ENCODE data around the gene OSR1. TPM values are rescaled to one million over a fixed set of nuclear protein-coding genes. Genes with fewer than 3 reads are reported as not detected.

The OSR1 gene
- total RNA-seq, 2 donors from 2014 or later = 1.7 to 2.4 TPM

GRCh38 chr2:19355014-19355405, 3.4 kb downstream of the OSR1 start:
- no peaks in the 10 kb centered on the region for H3K9me3 ChIP-seq
- no peak overlapping the region for H3K9ac ChIP-seq (ENCODE audit: low read depth in 2 of 2, low read length in 2 of 2)
- H3K27ac ChIP-seq = no peak overlapping the region
- DNase-seq = no peak
- no peaks in the 10 kb centered on the region for H3K36me3 ChIP-seq
- no peak overlapping the region for H3K4me3 ChIP-seq
- no peak for TF ChIP-seq CTCF (IDR thresholded peaks at IDR 0.05)
- H3K4me1 ChIP-seq = peaks cover 6% of the 10 kb centered on the region
- intact Hi-C loops (cut with DNase I) = loop anchor here (5.0 to 10.0 kb wide), 2 partner anchors 370 to 507 kb away; no protein-coding TSS in a partner anchor
- peaks cover 36% of the 10 kb centered on the region for H3K27me3 ChIP-seq

GRCh38 chr2:19353721-19354050, 4.7 kb downstream of the OSR1 start:
- Histone ChIP-seq H3K27ac (no peak overlapping the region), H3K9ac (ENCODE audit: low read depth in 2 of 2, low read length in 2 of 2) (no peak overlapping the region)

GRCh38 chr2:19352946-19353720, 5.3 kb downstream of the OSR1 start:
- no peak for DNase-seq
- no peak overlapping the region for H3K9ac ChIP-seq (ENCODE audit: low read depth in 2 of 2, low read length in 2 of 2)
- peaks cover 6% of the 10 kb centered on the region for H3K4me1 ChIP-seq
- intact Hi-C loops (cut with DNase I) = loop anchor here (10.0 kb wide), 1 partner anchor 368 kb away; no protein-coding TSS in a partner anchor
- no peaks in the 10 kb centered on the region for H3K36me3 ChIP-seq
- H3K4me3 ChIP-seq = no peak overlapping the region
- no peak overlapping the region for H3K27ac ChIP-seq
- no peaks in the 10 kb centered on the region for H3K9me3 ChIP-seq
- TF ChIP-seq CTCF (IDR thresholded peaks at IDR 0.05) = no peak
- peaks cover 28% of the 10 kb centered on the region for H3K27me3 ChIP-seq

More at GRCh38 chr2:19353721-19354050, 4.7 kb downstream of the OSR1 start:
- no peaks in the 10 kb centered on the region for H3K36me3 ChIP-seq
- H3K27me3 ChIP-seq = peaks cover 29% of the 10 kb centered on the region
- no peaks in the 10 kb centered on the region for H3K9me3 ChIP-seq
- TF ChIP-seq CTCF (IDR thresholded peaks at IDR 0.05) = no peak
- DNase-seq = no peak
- intact Hi-C loops (cut with DNase I) = loop anchor here (10.0 kb wide), 1 partner anchor 369 kb away; no protein-coding TSS in a partner anchor
- peaks cover 6% of the 10 kb centered on the region for H3K4me1 ChIP-seq
- no peak overlapping the region for H3K4me3 ChIP-seq

GRCh38 chr2:19351899-19352697, 6.3 kb downstream of the OSR1 start:
- Histone ChIP-seq H3K9me3 (no peaks in the 10 kb centered on the region), H3K4me1 (peaks cover 6% of the 10 kb centered on the region), H3K27ac (no peak overlapping the region), H3K4me3 (no peak overlapping the region), H3K9ac (ENCODE audit: low read depth in 2 of 2, low read length in 2 of 2) (no peak overlapping the region), H3K27me3 (peaks cover 20% of the 10 kb centered on the region), H3K36me3 (no peaks in the 10 kb centered on the region)
- no peak for TF ChIP-seq CTCF (IDR thresholded peaks at IDR 0.05)
- intact Hi-C loops (cut with DNase I) = loop anchor here (10.0 kb wide), 1 partner anchor 367 kb away; no protein-coding TSS in a partner anchor
- DNase-seq = no peak

GRCh38 chr2:19351499-19351898, 6.9 kb downstream of the OSR1 start:
- H3K4me1 ChIP-seq = peaks cover 6% of the 10 kb centered on the region
- no peak overlapping the region for H3K4me3 ChIP-seq

More at GRCh38 chr2:19351499-19351898, 6.9 kb downstream of the OSR1 start:
- intact Hi-C loops (cut with DNase I) = loop anchor here (10.0 kb wide), 1 partner anchor 367 kb away; no protein-coding TSS in a partner anchor
- Histone ChIP-seq H3K36me3 (no peaks in the 10 kb centered on the region), H3K27me3 (peaks cover 17% of the 10 kb centered on the region), H3K27ac (no peak overlapping the region), H3K9ac (ENCODE audit: low read depth in 2 of 2, low read length in 2 of 2) (no peak overlapping the region), H3K9me3 (no peaks in the 10 kb centered on the region)
- TF ChIP-seq CTCF (IDR thresholded peaks at IDR 0.05) = no peak
- no peak for DNase-seq

All from colonic mucosa (tissue), 4 donors.